NOMO-1 treated with dmso at 0.1 percent for 144 hours (cell line): ENCODE results near the gene RCBTB1.

Source experiments
- DNase-seq: peaks from one replicate; lab custom pipeline; 2025; ENCODE audit not compliant: unreplicated experiment; lab: John Stamatoyannopoulos, UW

The RCBTB1 gene

GRCh38 chr13:49561062-49561410 is 24.3 kb downstream of the RCBTB1 start:
- no peak for DNase-seq

GRCh38 chr13:49560270-49561061 is 24.9 kb downstream of the RCBTB1 start:
- no peak for DNase-seq

GRCh38 chr13:49559006-49559405 is 26.4 kb downstream of the RCBTB1 start:
- DNase-seq, result no peak

- DNase-seq, result no peak
Observed at GRCh38 chr13:49554387-49554786, 31.0 kb downstream of the RCBTB1 start.

- no peak for DNase-seq
Observed at GRCh38 chr13:49553888-49554287, 31.5 kb downstream of the RCBTB1 start.

- no peak for DNase-seq
Observed at GRCh38 chr13:49550942-49551644, 34.3 kb downstream of the RCBTB1 start.

- DNase-seq, result no peak
Observed at GRCh38 chr13:49549289-49549688, 36.1 kb downstream of the RCBTB1 start.

GRCh38 chr13:49546561-49546960 is 38.8 kb downstream of the RCBTB1 start:
- DNase-seq, result no peak

- DNase-seq, result no peak
Observed at GRCh38 chr13:49545661-49546060, 39.7 kb downstream of the RCBTB1 start.

GRCh38 chr13:49543656-49544055 is 41.7 kb downstream of the RCBTB1 start:
- no peak for DNase-seq

GRCh38 chr13:49540552-49540951 is 44.8 kb downstream of the RCBTB1 start:
- no peak for DNase-seq

- DNase-seq, result no peak
Observed at GRCh38 chr13:49539746-49540145, 45.6 kb downstream of the RCBTB1 start.

GRCh38 chr13:49539313-49539712 is 46.0 kb downstream of the RCBTB1 start:
- DNase-seq, result no peak

GRCh38 chr13:49538404-49538803 is 47.0 kb downstream of the RCBTB1 start:
- no peak for DNase-seq

- no peak for DNase-seq
Observed at GRCh38 chr13:49536144-49536873, 49.0 kb downstream of the RCBTB1 start.

- DNase-seq, result peak; percentile 47
Observed at GRCh38 chr13:49533591-49534269, 51.6 kb downstream of the RCBTB1 start.

GRCh38 chr13:49533011-49533410 is 52.3 kb downstream of the RCBTB1 start:
- no peak for DNase-seq

GRCh38 chr13:49532593-49532992 is 52.8 kb downstream of the RCBTB1 start:
- DNase-seq, result no peak

GRCh38 chr13:49530457-49530856 is 54.9 kb downstream of the RCBTB1 start:
- DNase-seq, result peak; percentile 84

- DNase-seq, result no peak
Observed at GRCh38 chr13:49528161-49528560, 57.2 kb downstream of the RCBTB1 start.

- DNase-seq, result no peak
Observed at GRCh38 chr13:49527123-49527522, 58.2 kb downstream of the RCBTB1 start.
